K562 (cell line): ENCODE data around the gene NECTIN4. TPM values are rescaled to one million over a fixed set of nuclear protein-coding genes. Genes with fewer than 3 reads are reported as not detected.

ENCODE experiments used
- ATF1 ChIP-seq, 2 experiments: fragments of 450-650 bp in 1 of 2; IDR thresholded peaks; 2 replicates each; pipeline ENCODE4 v1.6.1; 2016; ENCODE audit warnings: missing compliant biosample characterization in 1 of 2, missing genetic modification characterization in 1 of 2
- C11orf30 ChIP-seq: fragments of 450-650 bp; IDR thresholded peaks from 2 replicates; pipeline ENCODE4 v1.6.1; 2016; ENCODE audit warnings: low read depth, mild to moderate bottlenecking
- CAMTA2 ChIP-seq: fragments of 250-450 bp; sonication (Bioruptor Pico); conservative IDR thresholded peaks from 2 replicates; pipeline ENCODE4 v1.5.1; 2022
- CBFA2T2 ChIP-seq: fragments of 450-650 bp; conservative IDR thresholded peaks from 2 replicates; pipeline ENCODE4 v1.6.1; 2017; ENCODE audit warnings: mild to moderate bottlenecking
- EP300 ChIP-seq: IDR thresholded peaks from 2 replicates; pipeline ENCODE4 v1.6.1; 2012; ENCODE audit warnings: low read length, improper control_type of control experiment
- GMEB1 ChIP-seq: fragments of 250-450 bp; sonication (Bioruptor Pico); IDR thresholded peaks from 2 replicates; pipeline ENCODE4 v1.4.0; 2020; ENCODE audit warnings: mild to moderate bottlenecking
- HNRNPL ChIP-seq: fragments of 200-400 bp; formaldehyde crosslinking; IDR thresholded peaks from 2 replicates; pipeline ENCODE4 v1.6.1; 2017; ENCODE audit warnings: low read depth, mild to moderate bottlenecking, low read length
- IFI16 ChIP-seq: fragments of 250-450 bp; sonication (Bioruptor Pico); IDR thresholded peaks from 2 replicates; pipeline ENCODE4 v2.1.2; 2022; ENCODE audit warnings: mild to moderate bottlenecking, inconsistent platforms
- JUND ChIP-seq, 2 experiments: IDR thresholded peaks; 2 replicates in 1 of 2; 3 replicates in 1 of 2; pipeline ENCODE4 v1.6.1; 2011; ENCODE audit warnings: borderline replicate concordance in 2 of 2, low read depth in 2 of 2, low read length in 2 of 2, improper control_type of control experiment in 1 of 2, missing biosample characterization in 1 of 2, missing genetic modification characterization in 1 of 2, missing genetic modification reagents in 1 of 2
- MCM3 ChIP-seq: fragments of 450-650 bp; IDR thresholded peaks from 2 replicates; pipeline ENCODE4 v1.6.1; 2016
- MTA1 ChIP-seq: fragments of 450-650 bp; IDR thresholded peaks from 2 replicates; pipeline ENCODE4 v1.6.1; 2017; ENCODE audit warnings: borderline replicate concordance
- NR2C2 ChIP-seq, 2 experiments: fragments of 200-800 bp in 1 of 2; sonication (Bioruptor generic) in 1 of 2; sonication (generic) in 1 of 2; formaldehyde crosslinking in 1 of 2; IDR thresholded peaks; 2 replicates each; pipeline versions ENCODE4 v1.6.1 to v1.8.0; 2016 to 2022; ENCODE audit warnings: mild to moderate bottlenecking in 1 of 2, missing compliant biosample characterization in 1 of 2, missing genetic modification characterization in 1 of 2, missing genetic modification reagents in 1 of 2
- RBM14 ChIP-seq: fragments of 200-400 bp; formaldehyde crosslinking; IDR thresholded peaks from 2 replicates; pipeline ENCODE4 v1.6.1; 2018; ENCODE audit warnings: low read depth, mild to moderate bottlenecking, low read length, moderate library complexity, borderline replicate concordance; ENCODE audit not compliant: insufficient read depth
- SMAD2 ChIP-seq: fragments of 150-350 bp; IDR thresholded peaks from 2 replicates; pipeline ENCODE4 v1.6.1; 2014; ENCODE audit warnings: low read depth, mild to moderate bottlenecking, low read length
- SMARCC2 ChIP-seq: fragments of 450-650 bp; IDR thresholded peaks from 2 replicates; pipeline ENCODE4 v1.6.1; 2017; ENCODE audit warnings: antibody characterized with exemption, moderate library complexity, mild to moderate bottlenecking, low read depth
- SMARCE1 ChIP-seq: fragments of 450-650 bp; IDR thresholded peaks from 2 replicates; pipeline ENCODE4 v1.7.1; 2016; ENCODE audit warnings: mild to moderate bottlenecking
- TCFL5 ChIP-seq: fragments of 250-450 bp; sonication (Bioruptor Pico); conservative IDR thresholded peaks from 2 replicates; pipeline ENCODE4 v1.6.1; 2021; ENCODE audit warnings: mild to moderate bottlenecking, moderate library complexity, matching md5 sums
- THRAP3 ChIP-seq: fragments of 450-650 bp; IDR thresholded peaks from 2 replicates; pipeline ENCODE4 v1.6.1; 2016; ENCODE audit warnings: mild to moderate bottlenecking, inconsistent platforms, borderline replicate concordance
- TRIM28 ChIP-seq: fragments of 450-650 bp; IDR thresholded peaks from 2 replicates; pipeline ENCODE4 v1.6.1; 2017
- ZFP36 ChIP-seq: fragments of 150-350 bp; IDR thresholded peaks from 2 replicates; pipeline ENCODE4 v1.6.1; 2018; ENCODE audit warnings: low read length, low read depth; ENCODE audit not compliant: partially characterized antibody
- ZNF282 ChIP-seq: sonication (generic); formaldehyde crosslinking; IDR thresholded peaks from 2 replicates; pipeline ENCODE4 v1.8.1; 2023; ENCODE audit warnings: missing genetic modification reagents
- ZNF707 ChIP-seq: fragments of 250-450 bp; sonication (Bioruptor Pico); conservative IDR thresholded peaks from 2 replicates; pipeline ENCODE4 v1.8.0; 2022; ENCODE audit warnings: inconsistent platforms, mild to moderate bottlenecking, moderate library complexity
- ZNF75A ChIP-seq: fragments of 450-650 bp; formaldehyde crosslinking; IDR thresholded peaks from 2 replicates; pipeline ENCODE4 v1.4.0; 2020; ENCODE audit warnings: mild to moderate bottlenecking
- ZNF764 ChIP-seq: fragments of 250-450 bp; sonication (Bioruptor Pico); IDR thresholded peaks from 2 replicates; pipeline ENCODE4 v1.4.0; 2020; ENCODE audit warnings: low read depth, mild to moderate bottlenecking, moderate library complexity
- polyA plus RNA-seq, 8 experiments: library from polyadenylated mRNA; depleted of rRNA in 4 of 8; stranded (reverse) in 5 of 8; unstranded in 3 of 8; fragments of >200 nt; fragmentation: Nextera tagmentation in 2 of 8; fragmentation: Illumina TruSeq in 1 of 8; extraction: Ambion mirVana in 2 of 8; extraction: Trizol in 1 of 8; gene quantifications; 2 replicates each; pipeline versions ENCODE4 v1.2.1 to v1.2.3, GENCODE V29; 2011 to 2014; ENCODE audit warnings: inconsistent platforms in 1 of 8, missing spikeins in 1 of 8
- total RNA-seq, 7 experiments: library from RNA; depleted of rRNA in 6 of 7; stranded (reverse); fragments of >200 nt in 6 of 7; fragmentation: Illumina TruSeq in 2 of 7; extraction: Trizol in 2 of 7; gene quantifications; 2 replicates each; pipeline versions ENCODE4 v1.2.1 to v1.2.3, GENCODE V29; 2011 to 2021; ENCODE audit warnings: low replicate concordance in 1 of 7
- TF ChIP-seq, protein P1 (sequence below): fragments of 250-450 bp; sonication (Bioruptor Pico); IDR thresholded peaks from 2 replicates; pipeline ENCODE4 v1.4.0; 2020; ENCODE audit warnings: mild to moderate bottlenecking, moderate library complexity
- TF ChIP-seq, protein P2 (sequence below): fragments of 250-450 bp; sonication (Bioruptor Pico); IDR thresholded peaks from 2 replicates; pipeline ENCODE4 v1.4.0; 2020; ENCODE audit warnings: mild to moderate bottlenecking, moderate library complexity, borderline replicate concordance

NECTIN4 gene
- total and polyA plus RNA-seq, 9 of the 15 experiments (the other 6 are each of a cell fraction or from before 2014, with no cell fraction given), result 0.01 to 0.09 TPM; not detected in 7

DNA sequence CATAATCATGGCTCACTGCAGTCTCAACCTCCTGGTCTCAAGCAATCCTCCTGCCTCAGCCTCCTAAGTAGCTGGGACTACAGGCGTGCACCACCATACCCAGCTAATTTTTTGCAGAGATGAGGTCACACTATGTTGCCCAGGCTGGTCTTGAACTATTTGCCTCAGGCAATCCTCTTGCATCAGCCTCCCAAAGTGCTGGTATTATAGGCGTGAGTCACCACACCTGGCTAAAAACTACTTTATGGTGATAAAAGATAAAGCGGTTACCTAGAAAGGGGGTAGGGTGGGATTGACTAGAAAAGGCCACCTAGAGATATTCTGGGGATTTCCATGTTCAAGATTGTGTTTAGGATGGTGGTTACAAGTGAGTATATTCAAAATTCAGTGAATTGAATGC is 55.6 kb downstream of the NECTIN4 start (continued):
- TF ChIP-seq ATF1 (CRISPR knock-in tag; IDR thresholded peaks at IDR 0.05), result no peak
- TF ChIP-seq ATF1 (tag; IDR thresholded peaks at IDR 0.05), result no peak
- no peak for TF ChIP-seq THRAP3
- TF ChIP-seq MTA1, result no peak
- no peak for TF ChIP-seq C11orf30
- no peak for TF ChIP-seq ZNF707 (CRISPR knock-in tag)
- no peak for TF ChIP-seq GMEB1
- TF ChIP-seq EP300, result peak; percentile 53; the same call in 1 of the 2 replicates
- TF ChIP-seq, protein P1, sequence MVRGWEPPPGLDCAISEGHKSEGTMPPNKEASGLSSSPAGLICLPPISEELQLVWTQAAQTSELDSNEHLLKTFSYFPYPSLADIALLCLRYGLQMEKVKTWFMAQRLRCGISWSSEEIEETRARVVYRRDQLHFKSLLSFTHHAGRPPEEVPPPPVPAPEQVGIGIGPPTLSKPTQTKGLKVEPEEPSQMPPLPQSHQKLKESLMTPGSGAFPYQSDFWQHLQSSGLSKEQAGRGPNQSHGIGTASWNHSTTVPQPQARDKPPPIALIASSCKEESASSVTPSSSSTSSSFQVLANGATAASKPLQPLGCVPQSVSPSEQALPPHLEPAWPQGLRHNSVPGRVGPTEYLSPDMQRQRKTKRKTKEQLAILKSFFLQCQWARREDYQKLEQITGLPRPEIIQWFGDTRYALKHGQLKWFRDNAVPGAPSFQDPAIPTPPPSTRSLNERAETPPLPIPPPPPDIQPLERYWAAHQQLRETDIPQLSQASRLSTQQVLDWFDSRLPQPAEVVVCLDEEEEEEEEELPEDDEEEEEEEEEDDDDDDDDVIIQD (CRISPR knock-in tag), result no peak
- no peak for TF ChIP-seq ZNF764 (CRISPR knock-in tag)
- TF ChIP-seq CAMTA2 (CRISPR knock-in tag), result no peak
- TF ChIP-seq ZNF75A (CRISPR knock-in tag), result no peak
- no peak for TF ChIP-seq MCM3
- TF ChIP-seq HNRNPL, result no peak
- TF ChIP-seq, protein P2, sequence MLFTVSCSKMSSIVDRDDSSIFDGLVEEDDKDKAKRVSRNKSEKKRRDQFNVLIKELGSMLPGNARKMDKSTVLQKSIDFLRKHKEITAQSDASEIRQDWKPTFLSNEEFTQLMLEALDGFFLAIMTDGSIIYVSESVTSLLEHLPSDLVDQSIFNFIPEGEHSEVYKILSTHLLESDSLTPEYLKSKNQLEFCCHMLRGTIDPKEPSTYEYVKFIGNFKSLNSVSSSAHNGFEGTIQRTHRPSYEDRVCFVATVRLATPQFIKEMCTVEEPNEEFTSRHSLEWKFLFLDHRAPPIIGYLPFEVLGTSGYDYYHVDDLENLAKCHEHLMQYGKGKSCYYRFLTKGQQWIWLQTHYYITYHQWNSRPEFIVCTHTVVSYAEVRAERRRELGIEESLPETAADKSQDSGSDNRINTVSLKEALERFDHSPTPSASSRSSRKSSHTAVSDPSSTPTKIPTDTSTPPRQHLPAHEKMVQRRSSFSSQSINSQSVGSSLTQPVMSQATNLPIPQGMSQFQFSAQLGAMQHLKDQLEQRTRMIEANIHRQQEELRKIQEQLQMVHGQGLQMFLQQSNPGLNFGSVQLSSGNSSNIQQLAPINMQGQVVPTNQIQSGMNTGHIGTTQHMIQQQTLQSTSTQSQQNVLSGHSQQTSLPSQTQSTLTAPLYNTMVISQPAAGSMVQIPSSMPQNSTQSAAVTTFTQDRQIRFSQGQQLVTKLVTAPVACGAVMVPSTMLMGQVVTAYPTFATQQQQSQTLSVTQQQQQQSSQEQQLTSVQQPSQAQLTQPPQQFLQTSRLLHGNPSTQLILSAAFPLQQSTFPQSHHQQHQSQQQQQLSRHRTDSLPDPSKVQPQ, result no peak
- no peak for TF ChIP-seq RBM14
- 0 out of 2 replicates have a peak, but pooled peaks have one; percentile 34 for TF ChIP-seq SMARCE1
- no peak for TF ChIP-seq NR2C2 (CRISPR knock-in tag; IDR thresholded peaks at IDR 0.05)
- no peak for TF ChIP-seq NR2C2 (tag; IDR thresholded peaks at IDR 0.05)
- no peak for TF ChIP-seq TCFL5 (CRISPR knock-in tag)
- TF ChIP-seq IFI16 (CRISPR knock-in tag), result no peak
- no peak for TF ChIP-seq SMAD2
- peak; percentile 58 for TF ChIP-seq CBFA2T2
- TF ChIP-seq TRIM28, result no peak
- TF ChIP-seq ZFP36, result no peak
- TF ChIP-seq JUND (IDR thresholded peaks at IDR 0.05; ENCODE audit: borderline replicate concordance, low read depth, low read length), result peak; percentile 70
- peak; percentile 35; the same call in 1 of the 3 replicates for TF ChIP-seq JUND (tag; IDR thresholded peaks at IDR 0.05; ENCODE audit: borderline replicate concordance, low read depth, low read length)
- no peak for TF ChIP-seq SMARCC2
- TF ChIP-seq ZNF282 (CRISPR knock-in tag), result no peak
